Urinary bladder (tissue), 4 donors: ENCODE data around the gene C4orf51. TPM values are rescaled to one million over a fixed set of nuclear protein-coding genes. Genes with fewer than 3 reads are reported as not detected.

Experiments used
- DNase-seq: peaks from one replicate; pipeline ENCODE4 v3.0.0-alpha.2; 2015; ENCODE audit errors: extremely low spot score
- H3K27ac ChIP-seq: one replicate; pipeline ENCODE4 v1.5.1; 2013; ENCODE audit warnings: low read depth, mild to moderate bottlenecking, moderate library complexity
- H3K36me3 ChIP-seq: one replicate; pipeline ENCODE4 v1.6.1; 2013; ENCODE audit warnings: mild to moderate bottlenecking, moderate library complexity; ENCODE audit not compliant: insufficient read depth
- H3K4me1 ChIP-seq: one replicate; pipeline ENCODE4 v1.6.1; 2013; ENCODE audit warnings: mild to moderate bottlenecking, moderate library complexity; ENCODE audit not compliant: insufficient read depth
- H3K4me3 ChIP-seq: one replicate; pipeline ENCODE4 v1.5.1; 2013; ENCODE audit warnings: low read depth, low read length
- WGBS: extraction: QIAGEN DNeasy Blood & Tissue Kit; methylation state at CpG from one replicate; pipeline ENCODE4 v1.1.7; 2013; 5-methylcytosine and 5-hydroxymethylcytosine counted together
- polyA plus RNA-seq: library from polyadenylated mRNA; stranded (reverse); fragments of 200-250 nt; gene quantifications from one replicate; pipeline ENCODE4 v1.2.3, GENCODE V29; 2013
- total RNA-seq: library from RNA; depleted of rRNA; stranded (reverse); fragments of >200 nt; gene quantifications from one replicate; pipeline ENCODE4 v1.2.3, GENCODE V29; 2014
- donor health status: healthy with polysubstance abuse.
- donor health status: healthy.

The C4orf51 gene
- total and polyA plus RNA-seq, 2 donors = not detected

- H3K36me3 ChIP-seq = no peaks in the 10 kb centered on the region
- H3K4me1 ChIP-seq = no peaks in the 10 kb centered on the region
- H3K27ac ChIP-seq = no peak overlapping the region
- DNase-seq = no peak
- WGBS = 98% methylated on average over 1 of the region's 1 CpG
- H3K4me3 ChIP-seq = no peak overlapping the region
Measured at GRCh38 chr4:145722561-145722960, 42.6 kb downstream of the C4orf51 start.

DNA sequence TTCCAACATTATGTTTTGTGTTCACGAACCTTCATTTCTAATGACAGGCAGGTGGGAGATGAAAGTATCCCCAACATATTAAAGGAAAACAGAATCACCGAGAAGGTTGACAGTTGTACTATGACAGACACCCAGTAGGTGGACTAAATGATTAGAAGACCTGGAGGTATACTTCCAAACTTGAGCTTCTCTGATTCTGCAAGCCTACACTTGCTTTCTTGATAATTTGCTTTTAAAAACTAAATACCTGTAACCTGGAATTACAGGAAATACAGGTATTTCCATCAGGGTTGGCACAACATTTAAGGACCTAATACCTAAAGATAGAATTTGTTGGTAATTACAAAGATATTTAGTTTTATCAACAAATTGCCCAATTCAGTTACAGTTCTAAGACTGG lies 43.4 kb downstream of the C4orf51 start:
- Histone ChIP-seq H3K36me3 (no peaks in the 10 kb centered on the region), H3K27ac (no peak overlapping the region), H3K4me3 (no peak overlapping the region), H3K4me1 (no peaks in the 10 kb centered on the region)
- DNase-seq = peak; percentile 67
- WGBS = 87% methylated on average over 2 of the region's 2 CpGs

DNA sequence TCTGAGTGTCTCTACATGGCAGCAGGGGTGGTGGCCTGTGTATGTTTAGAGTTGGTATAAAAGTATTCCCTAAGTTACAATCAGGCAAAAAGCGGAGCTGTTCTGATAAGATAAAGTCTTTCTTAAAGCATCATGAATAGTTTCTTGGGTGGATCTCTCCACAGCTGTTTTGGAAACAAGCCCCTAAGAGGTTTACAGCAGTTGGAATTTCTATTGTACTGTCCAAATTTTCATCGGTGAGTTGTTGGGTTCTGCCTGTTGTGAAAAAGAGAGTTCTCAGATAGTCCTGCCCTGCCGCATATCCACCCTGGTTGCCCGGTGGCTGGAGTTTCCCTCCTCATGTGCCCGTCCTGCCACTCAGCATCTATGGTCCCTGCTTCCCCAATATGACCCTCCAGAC lies 50.1 kb downstream of the C4orf51 start:
- no peak overlapping the region for H3K4me3 ChIP-seq
- WGBS = 56% methylated on average over 5 of the region's 5 CpGs
- no peaks in the 10 kb centered on the region for H3K36me3 ChIP-seq
- H3K27ac ChIP-seq = no peak overlapping the region
- H3K4me1 ChIP-seq = no peaks in the 10 kb centered on the region
- no peak for DNase-seq

DNA sequence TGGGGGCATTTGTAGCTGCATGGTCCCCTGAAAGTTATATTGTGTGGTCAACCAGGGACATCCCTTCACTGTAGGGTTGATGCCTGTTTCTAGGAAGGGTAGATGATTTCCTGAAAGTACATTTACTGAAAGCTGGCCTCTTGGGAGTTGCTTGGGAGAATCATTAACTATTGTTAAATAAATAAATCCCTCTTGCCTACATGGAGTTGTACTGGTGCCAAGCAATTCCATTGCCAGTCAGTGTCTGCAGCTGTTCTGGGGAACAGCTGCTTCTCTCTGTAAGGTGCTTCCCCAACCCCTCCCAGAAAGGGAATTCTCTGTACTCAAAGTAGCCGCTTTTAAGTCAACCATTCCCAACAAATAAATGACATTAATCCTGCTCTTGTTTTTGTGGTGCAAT lies 51.1 kb downstream of the C4orf51 start:
- Histone ChIP-seq H3K4me1 (no peaks in the 10 kb centered on the region), H3K27ac (no peak overlapping the region), H3K4me3 (no peak overlapping the region), H3K36me3 (no peaks in the 10 kb centered on the region)
- 69% methylated on average over 1 of the region's 1 CpG for WGBS
- DNase-seq = no peak

GRCh38 chr4:145732001-145732815 lies 52.3 kb downstream of the C4orf51 start:
- Histone ChIP-seq H3K4me3 (peak overlapping the region; percentile 62), H3K27ac (peak overlapping the region; percentile 96), H3K4me1 (no peaks in the 10 kb centered on the region), H3K36me3 (no peaks in the 10 kb centered on the region)
- no peak for DNase-seq
- 45% methylated on average over 14 of the region's 14 CpGs for WGBS

DNA sequence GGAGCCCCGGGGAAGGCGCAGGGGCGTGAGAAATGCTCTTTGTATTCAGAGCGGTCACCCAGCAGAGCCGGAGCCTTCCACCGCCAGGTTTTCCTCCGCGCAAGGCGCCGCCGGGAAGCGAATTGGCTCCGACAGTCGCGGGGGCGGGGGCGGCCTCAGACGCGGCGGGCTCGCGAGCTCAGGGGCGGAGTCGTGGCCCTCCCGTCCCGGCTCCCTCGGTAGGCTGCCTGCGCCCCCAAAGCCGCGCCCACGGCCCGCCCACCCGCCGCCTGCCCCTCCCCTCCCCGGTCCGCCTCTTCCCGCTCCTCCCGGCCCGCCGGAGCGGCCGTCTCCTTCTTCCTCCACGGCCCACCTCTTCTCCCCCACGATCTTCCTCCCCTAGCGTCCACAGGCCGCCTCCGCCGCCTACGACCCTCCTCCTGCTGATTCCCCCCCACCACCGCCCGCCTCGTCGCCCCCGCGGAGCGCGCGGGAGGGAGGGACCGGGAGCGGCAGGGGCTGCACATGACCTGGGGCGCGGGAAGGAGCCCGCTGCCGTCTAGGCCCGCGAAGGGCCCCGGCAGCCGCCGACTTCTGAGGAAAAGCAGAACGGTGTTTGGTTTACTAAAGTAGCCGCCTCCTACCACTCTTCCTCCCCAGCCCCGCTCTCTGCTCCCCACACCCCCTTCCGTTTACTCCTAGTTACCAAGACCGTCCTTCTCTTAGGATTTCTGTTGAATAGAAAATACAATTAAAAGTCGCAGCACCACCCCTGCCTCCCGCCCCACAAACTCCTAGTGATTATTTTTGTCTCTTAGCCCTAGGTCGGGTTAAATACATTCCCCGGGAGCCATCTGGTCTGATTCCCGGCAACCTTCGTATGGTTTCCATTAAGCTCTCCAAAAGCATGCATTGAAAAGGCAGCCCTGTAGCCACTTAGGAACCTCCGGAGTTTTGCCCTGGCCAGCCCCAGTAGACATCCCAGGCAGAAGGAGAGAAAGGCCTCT lies 53.2 kb downstream of the C4orf51 start:
- peak; percentile 87 for DNase-seq
- Histone ChIP-seq H3K4me1 (no peaks in the 10 kb centered on the region), H3K27ac (peak overlapping the region; percentile 96), H3K36me3 (no peaks in the 10 kb centered on the region), H3K4me3 (peak overlapping the region; percentile 62)
- WGBS = 1% methylated on average over 81 of the region's 81 CpGs

DNA sequence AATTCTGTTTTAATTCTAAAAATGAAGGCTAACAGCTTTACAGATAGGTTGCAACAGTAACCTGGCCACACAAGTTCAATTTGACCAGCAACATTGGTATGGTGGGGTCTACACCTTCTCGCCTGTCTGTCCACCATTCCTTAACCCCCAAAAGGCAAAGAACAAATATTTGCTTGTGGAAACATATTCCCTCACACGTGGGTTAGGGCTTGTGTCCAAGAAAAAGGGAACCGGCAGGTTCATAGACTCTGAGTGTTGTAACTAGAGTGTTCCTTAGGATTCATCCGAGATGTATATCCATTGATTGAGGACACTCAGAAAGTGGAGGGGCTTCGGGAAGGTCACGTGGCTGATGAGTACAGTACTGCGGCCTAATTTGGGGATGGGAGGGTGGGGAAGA lies 54.1 kb downstream of the C4orf51 start:
- Histone ChIP-seq H3K36me3 (no peaks in the 10 kb centered on the region), H3K4me1 (no peaks in the 10 kb centered on the region)

GRCh38 chr4:145734576-145735346 lies 54.8 kb downstream of the C4orf51 start:
- 42% methylated on average over 14 of the region's 14 CpGs for WGBS
- H3K27ac ChIP-seq = no peak overlapping the region
- no peaks in the 10 kb centered on the region for H3K36me3 ChIP-seq
- H3K4me3 ChIP-seq = no peak overlapping the region
- DNase-seq = no peak
- no peaks in the 10 kb centered on the region for H3K4me1 ChIP-seq

More for the DNA sequence above, 54.1 kb downstream of the C4orf51 start:
- Histone ChIP-seq H3K4me3 (no peak overlapping the region), H3K27ac (no peak overlapping the region)
- whole genome bisulfite sequencing = 71% methylated on average over 7 of the region's 7 CpGs
- DNase-seq = no peak

- Histone ChIP-seq H3K27ac (no peak overlapping the region), H3K36me3 (no peaks in the 10 kb centered on the region), H3K4me1 (no peaks in the 10 kb centered on the region), H3K4me3 (no peak overlapping the region)
- no peak for DNase-seq
- WGBS = 52% methylated on average over 2 of the region's 2 CpGs
Measured at GRCh38 chr4:145735347-145735675, 55.4 kb downstream of the C4orf51 start.

- no peak for DNase-seq
- Histone ChIP-seq H3K4me1 (no peaks in the 10 kb centered on the region), H3K27ac (no peak overlapping the region), H3K36me3 (no peaks in the 10 kb centered on the region), H3K4me3 (no peak overlapping the region)
- WGBS = 72% methylated on average over 4 of the region's 4 CpGs
Measured at GRCh38 chr4:145735827-145736226, 55.9 kb downstream of the C4orf51 start.

DNA sequence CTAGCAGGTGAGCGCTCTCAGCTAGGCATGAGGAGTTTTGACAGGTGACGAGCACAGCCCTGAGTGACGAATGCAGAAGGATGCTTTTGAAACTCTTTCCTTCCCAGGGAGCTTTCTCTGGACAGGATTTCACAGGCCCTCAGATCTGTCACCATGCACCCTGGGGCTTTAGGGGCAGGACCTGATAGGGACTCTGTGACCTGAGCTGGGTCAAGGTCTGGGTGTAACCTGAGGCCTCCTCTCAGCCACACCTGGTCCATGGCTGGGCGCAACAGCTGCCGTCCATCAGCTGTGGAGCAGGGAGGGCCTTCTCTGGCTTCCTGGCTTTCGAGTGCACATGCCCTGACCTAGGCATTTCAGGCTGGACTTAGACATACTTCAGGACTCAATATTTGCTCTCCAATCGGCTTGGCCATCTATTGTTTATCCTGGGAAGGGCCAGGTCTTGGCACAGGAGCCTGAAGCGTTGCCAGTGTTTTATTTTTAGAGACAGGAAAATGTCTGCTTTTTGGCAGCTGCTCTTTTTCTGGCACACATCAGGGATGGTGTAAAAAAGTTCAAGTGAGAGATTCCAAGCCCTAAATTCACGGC lies 56.4 kb downstream of the C4orf51 start:
- no peak for DNase-seq
- Histone ChIP-seq H3K4me1 (no peaks in the 10 kb centered on the region), H3K36me3 (no peaks in the 10 kb centered on the region), H3K27ac (no peak overlapping the region), H3K4me3 (no peak overlapping the region)
- 47% methylated on average over 9 of the region's 9 CpGs for WGBS

GRCh38 chr4:145739845-145740244 lies 59.9 kb downstream of the C4orf51 start:
- Histone ChIP-seq H3K4me1 (no peaks in the 10 kb centered on the region), H3K27ac (no peak overlapping the region), H3K36me3 (no peaks in the 10 kb centered on the region), H3K4me3 (no peak overlapping the region)
- DNase-seq = no peak
- WGBS = 27% methylated on average over 5 of the region's 5 CpGs

DNA sequence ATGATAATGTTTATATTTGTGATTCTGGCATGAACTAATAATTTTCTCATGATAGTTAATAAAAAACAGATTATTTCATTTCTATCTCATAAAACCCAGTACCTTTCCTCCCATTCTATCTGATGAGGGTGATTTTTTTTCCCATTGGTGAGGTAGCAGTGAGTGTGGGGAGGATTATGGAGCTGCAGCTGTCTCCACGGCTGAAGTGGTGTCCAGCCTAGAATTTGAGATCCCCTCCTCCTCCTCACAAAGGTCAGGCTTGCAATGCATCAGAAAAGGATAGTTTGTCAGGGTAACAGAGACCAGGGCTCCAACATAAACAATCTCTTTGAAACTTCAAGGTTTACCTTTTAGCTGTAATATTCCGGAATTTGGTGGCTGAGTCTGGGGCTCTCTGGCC lies 60.9 kb downstream of the C4orf51 start:
- Histone ChIP-seq H3K4me3 (no peak overlapping the region), H3K36me3 (no peaks in the 10 kb centered on the region), H3K27ac (no peak overlapping the region), H3K4me1 (no peaks in the 10 kb centered on the region)
- no peak for DNase-seq
- 65% methylated on average over 2 of the region's 2 CpGs for WGBS
